Peyer's patch (tissue), 4 donors: Measurements from ENCODE around the gene NOVA2.

Experiments
- CTCF ChIP-seq, 6 experiments: fragments of 450-650 bp in 4 of 6; fragments of 200-600 bp in 2 of 6; sonication (generic) in 1 of 6; IDR thresholded peaks; one replicate each; pipeline ENCODE4 v1.5.1; 2017 to 2019; ENCODE audit warnings: antibody characterized with exemption in 6 of 6, mild to moderate bottlenecking in 3 of 6, moderate library complexity in 1 of 6
- POLR2A ChIP-seq, 2 donors: fragments of 450-650 bp; IDR thresholded peaks; one replicate each; pipeline ENCODE4 v1.5.1; 2017; ENCODE audit warnings: antibody characterized with exemption in 2 of 2, mild to moderate bottlenecking in 2 of 2, moderate library complexity in 2 of 2

- no peak for TF ChIP-seq CTCF (IDR thresholded peaks at IDR 0.05)
- no peak for TF ChIP-seq POLR2A (IDR thresholded peaks at IDR 0.05)
Measured at GRCh38 chr19:45890877-45891276, 82.8 kb downstream of the NOVA2 start.
